Measurements from ENCODE around the gene ALLC.

The ALLC gene

GRCh38 chr2:3736112-3736511 is 78.1 kb downstream of the ALLC start:
- H3K4me1 ChIP-seq (ENCODE audit: control insufficient read depth, insufficient read depth, low read length), result no peaks in the 10 kb centered on the region
- H3K4me3 ChIP-seq (ENCODE audit: insufficient read depth, low read depth, low read length), result no peak overlapping the region
- WGBS, 2 experiments, result 80% methylated on average over 7 of the region's 7 CpGs
- no peak overlapping the region for H3K27ac ChIP-seq (ENCODE audit: insufficient read depth, low read depth, low read length, poor library complexity, severe bottlenecking)
- no peaks in the 10 kb centered on the region for H3K36me3 ChIP-seq (ENCODE audit: control insufficient read depth, insufficient read depth, low read length)
- no peaks in the 10 kb centered on the region for H3K27me3 ChIP-seq (ENCODE audit: control insufficient read depth, insufficient read depth, low read length, poor library complexity, severe bottlenecking)
- no peaks in the 10 kb centered on the region for H3K9me3 ChIP-seq (ENCODE audit: control insufficient read depth, low read length)

GRCh38 chr2:3737128-3737527 is 79.1 kb downstream of the ALLC start:
- no peaks in the 10 kb centered on the region for H3K4me1 ChIP-seq (ENCODE audit: control insufficient read depth, insufficient read depth, low read length)
- WGBS, 2 experiments, result 94% methylated on average over 9 of the region's 9 CpGs
- H3K4me3 ChIP-seq (ENCODE audit: insufficient read depth, low read depth, low read length), result no peak overlapping the region
- H3K9me3 ChIP-seq (ENCODE audit: control insufficient read depth, low read length), result no peaks in the 10 kb centered on the region
- no peak overlapping the region for H3K27ac ChIP-seq (ENCODE audit: insufficient read depth, low read depth, low read length, poor library complexity, severe bottlenecking)
- no peaks in the 10 kb centered on the region for H3K27me3 ChIP-seq (ENCODE audit: control insufficient read depth, insufficient read depth, low read length, poor library complexity, severe bottlenecking)
- H3K36me3 ChIP-seq (ENCODE audit: control insufficient read depth, insufficient read depth, low read length), result no peaks in the 10 kb centered on the region

- no peaks in the 10 kb centered on the region for H3K36me3 ChIP-seq (ENCODE audit: control insufficient read depth, insufficient read depth, low read length)
- 80% methylated on average over 2 of the region's 3 CpGs; no CpG with 5 or more reads in 1 of the 2 experiments for WGBS, 2 experiments
- H3K4me1 ChIP-seq (ENCODE audit: control insufficient read depth, insufficient read depth, low read length), result no peaks in the 10 kb centered on the region
- H3K27me3 ChIP-seq (ENCODE audit: control insufficient read depth, insufficient read depth, low read length, poor library complexity, severe bottlenecking), result no peaks in the 10 kb centered on the region
- no peak overlapping the region for H3K4me3 ChIP-seq (ENCODE audit: insufficient read depth, low read depth, low read length)
- no peak overlapping the region for H3K27ac ChIP-seq (ENCODE audit: insufficient read depth, low read depth, low read length, poor library complexity, severe bottlenecking)
- no peaks in the 10 kb centered on the region for H3K9me3 ChIP-seq (ENCODE audit: control insufficient read depth, low read length)
Measured at GRCh38 chr2:3738454-3738853, 80.5 kb downstream of the ALLC start.

GRCh38 chr2:3739313-3739712 is 81.3 kb downstream of the ALLC start:
- Histone ChIP-seq H3K36me3 (ENCODE audit: control insufficient read depth, insufficient read depth, low read length) (no peaks in the 10 kb centered on the region), H3K4me3 (ENCODE audit: insufficient read depth, low read depth, low read length) (no peak overlapping the region), H3K4me1 (ENCODE audit: control insufficient read depth, insufficient read depth, low read length) (no peaks in the 10 kb centered on the region), H3K27ac (ENCODE audit: insufficient read depth, low read depth, low read length, poor library complexity, severe bottlenecking) (no peak overlapping the region), H3K9me3 (ENCODE audit: control insufficient read depth, low read length) (no peaks in the 10 kb centered on the region), H3K27me3 (ENCODE audit: control insufficient read depth, insufficient read depth, low read length, poor library complexity, severe bottlenecking) (no peaks in the 10 kb centered on the region)
- WGBS, 2 experiments, result 90 to 91% methylated on average over 19 of the region's 19 CpGs

- H3K9me3 ChIP-seq (ENCODE audit: control insufficient read depth, low read length), result no peaks in the 10 kb centered on the region
- no peaks in the 10 kb centered on the region for H3K27me3 ChIP-seq (ENCODE audit: control insufficient read depth, insufficient read depth, low read length, poor library complexity, severe bottlenecking)
- H3K4me3 ChIP-seq (ENCODE audit: insufficient read depth, low read depth, low read length), result no peak overlapping the region
- no peaks in the 10 kb centered on the region for H3K36me3 ChIP-seq (ENCODE audit: control insufficient read depth, insufficient read depth, low read length)
- WGBS, 2 experiments, result 91 to 92% methylated on average over 6 to 8 of the region's 8 CpGs
- H3K27ac ChIP-seq (ENCODE audit: insufficient read depth, low read depth, low read length, poor library complexity, severe bottlenecking), result no peak overlapping the region
- H3K4me1 ChIP-seq (ENCODE audit: control insufficient read depth, insufficient read depth, low read length), result no peaks in the 10 kb centered on the region
Measured at GRCh38 chr2:3741396-3741795, 83.4 kb downstream of the ALLC start.

GRCh38 chr2:3741867-3742602 is 84.0 kb downstream of the ALLC start:
- 89 to 91% methylated on average over 13 of the region's 13 CpGs for WGBS, 2 experiments
- H3K36me3 ChIP-seq (ENCODE audit: control insufficient read depth, insufficient read depth, low read length), result no peaks in the 10 kb centered on the region
- H3K27ac ChIP-seq (ENCODE audit: insufficient read depth, low read depth, low read length, poor library complexity, severe bottlenecking), result no peak overlapping the region
- no peaks in the 10 kb centered on the region for H3K9me3 ChIP-seq (ENCODE audit: control insufficient read depth, low read length)
- no peak overlapping the region for H3K4me3 ChIP-seq (ENCODE audit: insufficient read depth, low read depth, low read length)
- H3K4me1 ChIP-seq (ENCODE audit: control insufficient read depth, insufficient read depth, low read length), result no peaks in the 10 kb centered on the region
- H3K27me3 ChIP-seq (ENCODE audit: control insufficient read depth, insufficient read depth, low read length, poor library complexity, severe bottlenecking), result no peaks in the 10 kb centered on the region

GRCh38 chr2:3742743-3743508 is 84.9 kb downstream of the ALLC start:
- no peak overlapping the region for H3K4me3 ChIP-seq (ENCODE audit: insufficient read depth, low read depth, low read length)
- no peaks in the 10 kb centered on the region for H3K27me3 ChIP-seq (ENCODE audit: control insufficient read depth, insufficient read depth, low read length, poor library complexity, severe bottlenecking)
- no peaks in the 10 kb centered on the region for H3K36me3 ChIP-seq (ENCODE audit: control insufficient read depth, insufficient read depth, low read length)
- 91 to 94% methylated on average over 5 of the region's 5 CpGs for WGBS, 2 experiments
- H3K27ac ChIP-seq (ENCODE audit: insufficient read depth, low read depth, low read length, poor library complexity, severe bottlenecking), result no peak overlapping the region
- H3K9me3 ChIP-seq (ENCODE audit: control insufficient read depth, low read length), result no peaks in the 10 kb centered on the region
- H3K4me1 ChIP-seq (ENCODE audit: control insufficient read depth, insufficient read depth, low read length), result no peaks in the 10 kb centered on the region

GRCh38 chr2:3743951-3744555 is 86.1 kb downstream of the ALLC start:
- Histone ChIP-seq H3K36me3 (ENCODE audit: control insufficient read depth, insufficient read depth, low read length) (no peaks in the 10 kb centered on the region), H3K27ac (ENCODE audit: insufficient read depth, low read depth, low read length, poor library complexity, severe bottlenecking) (no peak overlapping the region), H3K9me3 (ENCODE audit: control insufficient read depth, low read length) (no peaks in the 10 kb centered on the region), H3K27me3 (ENCODE audit: control insufficient read depth, insufficient read depth, low read length, poor library complexity, severe bottlenecking) (no peaks in the 10 kb centered on the region), H3K4me3 (ENCODE audit: insufficient read depth, low read depth, low read length) (no peak overlapping the region), H3K4me1 (ENCODE audit: control insufficient read depth, insufficient read depth, low read length) (no peaks in the 10 kb centered on the region)
- 91 to 93% methylated on average over 12 of the region's 12 CpGs for WGBS, 2 experiments

GRCh38 chr2:3745920-3746319 is 87.9 kb downstream of the ALLC start:
- Histone ChIP-seq H3K36me3 (ENCODE audit: control insufficient read depth, insufficient read depth, low read length) (no peaks in the 10 kb centered on the region), H3K27ac (ENCODE audit: insufficient read depth, low read depth, low read length, poor library complexity, severe bottlenecking) (no peak overlapping the region), H3K4me3 (ENCODE audit: insufficient read depth, low read depth, low read length) (no peak overlapping the region), H3K4me1 (ENCODE audit: control insufficient read depth, insufficient read depth, low read length) (no peaks in the 10 kb centered on the region), H3K27me3 (ENCODE audit: control insufficient read depth, insufficient read depth, low read length, poor library complexity, severe bottlenecking) (no peaks in the 10 kb centered on the region), H3K9me3 (ENCODE audit: control insufficient read depth, low read length) (no peaks in the 10 kb centered on the region)
- WGBS, 2 experiments, result 92 to 94% methylated on average over 12 of the region's 12 CpGs

- H3K36me3 ChIP-seq (ENCODE audit: control insufficient read depth, insufficient read depth, low read length), result no peaks in the 10 kb centered on the region
- H3K4me3 ChIP-seq (ENCODE audit: insufficient read depth, low read depth, low read length), result no peak overlapping the region
- no peaks in the 10 kb centered on the region for H3K4me1 ChIP-seq (ENCODE audit: control insufficient read depth, insufficient read depth, low read length)
- H3K27me3 ChIP-seq (ENCODE audit: control insufficient read depth, insufficient read depth, low read length, poor library complexity, severe bottlenecking), result no peaks in the 10 kb centered on the region
- no peaks in the 10 kb centered on the region for H3K9me3 ChIP-seq (ENCODE audit: control insufficient read depth, low read length)
- no peak overlapping the region for H3K27ac ChIP-seq (ENCODE audit: insufficient read depth, low read depth, low read length, poor library complexity, severe bottlenecking)
- 91 to 93% methylated on average over 20 of the region's 20 CpGs for WGBS, 2 experiments
Measured at GRCh38 chr2:3747032-3747654, 89.1 kb downstream of the ALLC start.

All from ectodermal cell (in vitro differentiated cells).